ENCODE results near the gene EARS2.
A peak's percentile ranks its signal among the peaks of the same experiment; 100 is the strongest.

EARS2 gene

GRCh38 chr16:23504453-23505179, 52.5 kb downstream of the EARS2 start:
- peak; percentile 71 for DNase-seq (ENCODE audit: low spot score)

GRCh38 chr16:23504076-23504452, 53.1 kb downstream of the EARS2 start:
- TF ChIP-seq CTCF (IDR thresholded peaks at IDR 0.05; ENCODE audit: extremely low read depth, missing control alignments): no peak
- no peak for DNase-seq (ENCODE audit: low spot score)

More at GRCh38 chr16:23504453-23505179, 52.5 kb downstream of the EARS2 start:
- no peak for TF ChIP-seq CTCF (IDR thresholded peaks at IDR 0.05; ENCODE audit: extremely low read depth, missing control alignments)

GRCh38 chr16:23502466-23502865, 54.7 kb downstream of the EARS2 start:
- TF ChIP-seq CTCF (IDR thresholded peaks at IDR 0.05; ENCODE audit: extremely low read depth, missing control alignments): no peak
- DNase-seq (ENCODE audit: low spot score): no peak

- DNase-seq (ENCODE audit: low spot score): no peak
- TF ChIP-seq CTCF (IDR thresholded peaks at IDR 0.05; ENCODE audit: extremely low read depth, missing control alignments): no peak
Observed at GRCh38 chr16:23501291-23501690, 55.9 kb downstream of the EARS2 start.

- TF ChIP-seq CTCF (IDR thresholded peaks at IDR 0.05; ENCODE audit: extremely low read depth, missing control alignments): no peak
- no peak for DNase-seq (ENCODE audit: low spot score)
Observed at GRCh38 chr16:23500862-23501225, 56.3 kb downstream of the EARS2 start.

GRCh38 chr16:23500212-23500861, 56.8 kb downstream of the EARS2 start:
- no peak for DNase-seq (ENCODE audit: low spot score)
- TF ChIP-seq CTCF (IDR thresholded peaks at IDR 0.05; ENCODE audit: extremely low read depth, missing control alignments): no peak

GRCh38 chr16:23499801-23500200, 57.3 kb downstream of the EARS2 start:
- no peak for TF ChIP-seq CTCF (IDR thresholded peaks at IDR 0.05; ENCODE audit: extremely low read depth, missing control alignments)
- DNase-seq (ENCODE audit: low spot score): no peak
